Activated T-helper 1 cell treated with anti-CD3 and anti-CD28 coated beads, Interleukin-12 subunit alpha, Interleukin-12 subunit beta, Interleukin-2, Interleukin-4 antibody, amounts not matched to agents 30 ng/mL and 10 ng/mL and 1 ng/mL, durations not matched to agents 14 hours and 24 hours and 36 hours (primary cell): ENCODE results near the gene PLCD4. TPM values are rescaled to one million over a fixed set of nuclear protein-coding genes. Genes with fewer than 3 reads are reported as not detected.

Experiments
- DNase-seq: peaks from one replicate; pipeline ENCODE4 v3.0.0; 2021; ENCODE audit warnings: low spot score
- H3K27ac Mint-ChIP-seq: one replicate; pipeline ENCODE4 v1.8.0; 2021; ENCODE audit warnings: mild to moderate bottlenecking, mixed read lengths
- H3K27me3 Mint-ChIP-seq: one replicate; pipeline ENCODE4 v1.8.0; 2022; ENCODE audit warnings: mild to moderate bottlenecking, moderate library complexity, mixed read lengths; ENCODE audit not compliant: insufficient read depth
- H3K36me3 Mint-ChIP-seq: one replicate; pipeline ENCODE4 v1.8.0; 2021; ENCODE audit warnings: low read depth, mixed read lengths
- H3K4me1 Mint-ChIP-seq: one replicate; pipeline ENCODE4 v1.8.0; 2021; ENCODE audit warnings: low read depth, mixed read lengths
- H3K4me3 Mint-ChIP-seq: one replicate; pipeline ENCODE4 v1.8.0; 2021; ENCODE audit warnings: mild to moderate bottlenecking, moderate library complexity, mixed read lengths
- H3K9me3 Mint-ChIP-seq: one replicate; pipeline ENCODE4 v1.8.0; 2021; ENCODE audit warnings: mixed read lengths
- intact Hi-C: fragments of 100-400 bp; cut with micrococcal nuclease; formaldehyde crosslinking; loops from one replicate; pipeline ENCODE4 v1.15.1; 2024
- total RNA-seq: library from RNA; stranded (reverse); gene quantifications from 2 replicates; pipeline ENCODE4 v1.2.3, GENCODE V29; 2022

Gene PLCD4
- total RNA-seq, result 0.54 and 0.62 TPM in 2 replicates

DNA sequence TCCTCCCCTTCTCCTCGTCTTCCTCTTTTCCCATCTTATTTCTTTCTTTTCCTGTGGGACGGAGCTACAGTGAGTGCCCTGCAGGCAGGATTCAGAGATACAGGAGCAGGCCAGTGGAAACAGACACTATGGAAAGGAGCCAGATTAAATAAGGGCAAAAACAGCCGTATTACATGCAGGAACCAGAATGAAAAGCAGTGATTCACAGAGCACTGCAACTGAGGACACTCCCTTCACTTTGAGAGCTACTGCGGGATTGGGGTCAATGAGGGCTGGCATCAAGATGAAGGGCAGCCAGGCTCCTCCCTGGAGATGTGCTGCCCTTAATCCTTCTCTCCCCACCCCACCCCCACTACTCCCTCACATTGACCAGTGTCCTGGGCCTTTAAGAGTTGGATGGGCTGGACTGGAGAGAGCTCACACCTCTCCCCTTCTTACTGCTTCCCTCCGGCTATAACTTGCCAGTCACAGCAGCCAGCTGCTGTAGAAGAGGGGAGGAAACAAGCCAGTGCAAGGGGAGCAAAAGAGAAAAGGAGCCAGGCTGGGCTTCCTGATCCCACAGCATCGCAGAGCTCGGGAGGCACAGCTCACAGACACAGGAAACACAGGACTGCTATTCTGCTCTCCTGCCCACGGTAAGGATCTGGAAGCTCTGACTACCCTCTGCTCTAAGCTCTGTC, at the start of gene PLCD4:
Gene PLCD4, plus strand, starts transcription at position 464 of the 680 bp plus-strand sequence. CDS start 7,841 bp downstream, outside the sequence.
- no peak within 1 kb of the TSS for H3K4me3 Mint-ChIP-seq

GRCh38 chr2:218557941-218558340, 49.8 kb upstream of the PLCD4 start:
- Mint-ChIP-seq H3K27ac (no peak overlapping the region), H3K9me3 (no peaks in the 10 kb centered on the region), H3K4me3 (no peak overlapping the region), H3K4me1 (peaks cover 33% of the 10 kb centered on the region), H3K36me3 (peaks cover 52% of the 10 kb centered on the region), H3K27me3 (no peaks in the 10 kb centered on the region)
- intact Hi-C loops, result no loop called here
- DNase-seq, result no peak

More for the DNA sequence above, at the start of gene PLCD4:
- no peak for DNase-seq
- no peak within 1 kb of the TSS for H3K27ac Mint-ChIP-seq
- no peaks in the 10 kb centered on the region for H3K4me1 Mint-ChIP-seq
- H3K9me3 Mint-ChIP-seq, result no peaks in the 10 kb centered on the region
- intact Hi-C loops, result no loop called here
- no peaks in the 10 kb centered on the region for H3K36me3 Mint-ChIP-seq
- peaks cover 10% of the 10 kb centered on the region for H3K27me3 Mint-ChIP-seq

- H3K27ac Mint-ChIP-seq, result no peak overlapping the region
- no peak overlapping the region for H3K4me3 Mint-ChIP-seq
- intact Hi-C loops, result no loop called here
- H3K36me3 Mint-ChIP-seq, result peaks cover 51% of the 10 kb centered on the region
- no peak for DNase-seq
- H3K9me3 Mint-ChIP-seq, result no peaks in the 10 kb centered on the region
- H3K27me3 Mint-ChIP-seq, result no peaks in the 10 kb centered on the region
- peaks cover 35% of the 10 kb centered on the region for H3K4me1 Mint-ChIP-seq
These were observed 48.7 kb upstream of the PLCD4 start for GRCh38 chr2:218558986-218559385.

GRCh38 chr2:218564056-218564455, 43.6 kb upstream of the PLCD4 start:
- peaks cover 46% of the 10 kb centered on the region for H3K36me3 Mint-ChIP-seq
- intact Hi-C loops, result no loop called here
- no peak overlapping the region for H3K27ac Mint-ChIP-seq

DNA sequence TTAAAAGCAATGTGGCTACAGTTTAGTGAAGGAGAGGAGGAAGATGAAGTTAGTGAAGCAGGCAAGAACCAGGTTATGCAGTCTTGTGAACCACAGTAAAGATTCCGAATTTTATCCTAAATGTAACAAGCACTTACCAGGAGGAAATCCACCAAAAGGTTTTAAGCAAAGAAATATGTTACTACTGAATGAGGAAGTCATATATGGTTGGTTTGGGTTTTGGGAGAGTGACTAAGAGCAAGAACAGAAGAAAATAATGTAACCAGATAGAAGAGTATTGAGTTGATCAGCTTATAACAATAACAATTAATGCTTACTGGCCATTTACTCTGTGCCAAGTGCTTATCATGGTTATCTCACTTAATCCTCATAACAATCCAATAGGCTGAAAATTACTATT, 41.4 kb upstream of the PLCD4 start:
- intact Hi-C loops, result loop anchor here (5.0 kb wide), 2 partner anchors 331 to 1031 kb away; partner anchors contain the start of gene STK11IP
- Mint-ChIP-seq H3K4me1 (peaks cover 61% of the 10 kb centered on the region), H3K27me3 (peaks cover 3% of the 10 kb centered on the region), H3K4me3 (peak overlapping the region; percentile 94), H3K9me3 (no peaks in the 10 kb centered on the region), H3K27ac (peak overlapping the region; percentile 99), H3K36me3 (peaks cover 49% of the 10 kb centered on the region)
- DNase-seq, result no peak

More at GRCh38 chr2:218564056-218564455, 43.6 kb upstream of the PLCD4 start:
- Mint-ChIP-seq H3K9me3 (no peaks in the 10 kb centered on the region), H3K4me3 (no peak overlapping the region), H3K4me1 (peaks cover 50% of the 10 kb centered on the region), H3K27me3 (peaks cover 3% of the 10 kb centered on the region)
- DNase-seq, result no peak

GRCh38 chr2:218567797-218568189, 39.9 kb upstream of the PLCD4 start:
- no peak for DNase-seq
- peaks cover 3% of the 10 kb centered on the region for H3K27me3 Mint-ChIP-seq
- no peaks in the 10 kb centered on the region for H3K9me3 Mint-ChIP-seq
- H3K4me3 Mint-ChIP-seq, result peak overlapping the region; percentile 94
- peaks cover 62% of the 10 kb centered on the region for H3K4me1 Mint-ChIP-seq
- H3K36me3 Mint-ChIP-seq, result peaks cover 42% of the 10 kb centered on the region
- peak overlapping the region; percentile 99 for H3K27ac Mint-ChIP-seq
- intact Hi-C loops, result loop anchor here (1.0 to 5.0 kb wide), 16 partner anchors 15 to 1030 kb away; partner anchors contain the start of genes AAMP, ARPC2, BCS1L and PNKD

DNA sequence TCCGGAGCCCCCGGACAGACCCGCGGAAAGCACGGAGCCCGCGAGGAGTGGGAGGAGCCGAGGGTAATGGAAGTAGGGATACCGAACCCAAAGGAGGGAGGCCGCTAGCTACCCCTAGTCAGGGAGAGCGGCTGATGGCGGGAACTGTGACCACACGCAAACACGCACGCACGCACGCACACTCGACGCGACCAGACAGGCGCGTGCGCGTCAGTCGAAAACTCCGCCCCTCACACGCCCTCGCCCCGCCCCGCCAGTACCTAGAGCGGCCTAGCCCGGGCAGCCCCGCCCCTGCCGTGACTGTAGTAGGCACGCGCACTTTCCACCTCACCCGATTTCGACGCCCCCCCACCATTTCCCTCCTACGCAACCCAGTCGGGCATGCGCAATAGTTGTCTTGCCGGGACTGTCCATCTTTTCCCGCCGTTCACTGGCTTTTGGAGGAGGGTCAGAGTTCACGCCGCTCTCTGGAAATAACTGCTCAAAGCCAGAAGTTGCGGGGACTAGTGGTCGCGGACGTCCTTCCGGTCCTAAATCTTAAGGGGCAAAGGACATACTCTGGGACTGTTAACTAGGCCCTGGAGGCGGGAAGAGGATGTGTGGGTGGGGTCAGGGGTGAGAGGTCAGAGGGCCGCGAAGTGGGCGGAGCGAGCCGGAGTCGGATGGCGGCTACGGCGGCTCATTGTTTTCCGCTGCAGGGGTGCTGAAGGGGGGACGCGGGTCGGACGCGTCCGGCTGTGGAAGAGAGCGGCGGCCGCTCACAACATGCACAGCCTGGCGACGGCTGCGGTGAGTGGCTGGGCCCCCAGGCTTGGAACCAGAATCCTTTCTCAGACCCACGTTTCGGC, 39.3 kb upstream of the PLCD4 start, which contains the start of the genes CNOT9 and USP37:
Gene CNOT9, plus strand, starts transcription at position 650 of the 848 bp plus-strand sequence. Its CDS starts 116 bp downstream, at position 766.
Gene USP37, minus strand, starts transcription at position 162 of the 848 bp plus-strand sequence. CDS start 9,698 bp downstream, outside the sequence.
- H3K4me1 Mint-ChIP-seq, result peaks cover 59% of the 10 kb centered on the region
- H3K9me3 Mint-ChIP-seq, result no peaks in the 10 kb centered on the region
- DNase-seq, result peak; percentile 100
- peak within 1 kb of the TSS; percentile 99 for H3K27ac Mint-ChIP-seq
- intact Hi-C loops, result loop anchor here (1.0 to 5.0 kb wide), 16 partner anchors 14 to 1029 kb away; partner anchors contain the start of genes AAMP, ARPC2, BCS1L and PNKD
- H3K4me3 Mint-ChIP-seq, result peak within 1 kb of the TSS; percentile 94
- H3K27me3 Mint-ChIP-seq, result peaks cover 3% of the 10 kb centered on the region
- peaks cover 45% of the 10 kb centered on the region for H3K36me3 Mint-ChIP-seq

DNA sequence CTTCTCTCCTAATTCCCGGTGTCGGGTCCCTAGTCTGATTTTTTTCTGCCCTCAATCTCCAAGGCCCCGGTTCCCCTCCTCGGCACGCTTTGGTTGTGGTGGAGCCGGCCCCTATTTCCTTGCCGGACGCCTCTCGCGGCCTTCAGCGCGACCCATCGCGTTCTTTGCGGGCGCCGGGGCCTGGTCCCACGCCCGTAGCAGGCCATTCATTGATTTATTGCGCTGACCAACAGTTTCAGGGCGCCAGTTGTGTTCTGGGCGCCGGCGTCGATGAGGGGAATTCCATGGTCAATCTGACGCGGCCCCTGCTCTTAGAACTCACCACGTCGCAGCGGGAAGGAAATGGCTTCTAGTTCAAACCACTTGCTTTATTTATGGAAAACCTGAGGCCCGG, 38.7 kb upstream of the PLCD4 start:
- peak overlapping the region; percentile 99 for H3K27ac Mint-ChIP-seq
- peaks cover 53% of the 10 kb centered on the region for H3K4me1 Mint-ChIP-seq
- H3K4me3 Mint-ChIP-seq, result peak overlapping the region; percentile 94
- H3K36me3 Mint-ChIP-seq, result peaks cover 40% of the 10 kb centered on the region
- H3K27me3 Mint-ChIP-seq, result peaks cover 3% of the 10 kb centered on the region
- H3K9me3 Mint-ChIP-seq, result no peaks in the 10 kb centered on the region
- peak; percentile 59 for DNase-seq
- intact Hi-C loops, result loop anchor here (2.0 to 5.0 kb wide), 3 partner anchors 328 to 1028 kb away; partner anchors contain the start of genes STK11IP and ZFAND2B

- no peak for DNase-seq
- Mint-ChIP-seq H3K36me3 (peaks cover 38% of the 10 kb centered on the region), H3K4me1 (peaks cover 47% of the 10 kb centered on the region), H3K27ac (peak overlapping the region; percentile 99), H3K27me3 (peaks cover 3% of the 10 kb centered on the region), H3K4me3 (peak overlapping the region; percentile 94), H3K9me3 (no peaks in the 10 kb centered on the region)
- intact Hi-C loops, result loop anchor here (2.0 to 5.0 kb wide), 3 partner anchors 327 to 1027 kb away; partner anchors contain the start of genes STK11IP and ZFAND2B
These were observed 37.8 kb upstream of the PLCD4 start for GRCh38 chr2:218569661-218570500.

- intact Hi-C loops, result no loop called here
- H3K36me3 Mint-ChIP-seq, result peaks cover 40% of the 10 kb centered on the region
- H3K4me3 Mint-ChIP-seq, result peak overlapping the region; percentile 94
- peaks cover 3% of the 10 kb centered on the region for H3K27me3 Mint-ChIP-seq
- peak overlapping the region; percentile 99 for H3K27ac Mint-ChIP-seq
- peaks cover 46% of the 10 kb centered on the region for H3K4me1 Mint-ChIP-seq
- DNase-seq, result no peak
- H3K9me3 Mint-ChIP-seq, result no peaks in the 10 kb centered on the region
These were observed 36.8 kb upstream of the PLCD4 start for GRCh38 chr2:218570850-218571249.

DNA sequence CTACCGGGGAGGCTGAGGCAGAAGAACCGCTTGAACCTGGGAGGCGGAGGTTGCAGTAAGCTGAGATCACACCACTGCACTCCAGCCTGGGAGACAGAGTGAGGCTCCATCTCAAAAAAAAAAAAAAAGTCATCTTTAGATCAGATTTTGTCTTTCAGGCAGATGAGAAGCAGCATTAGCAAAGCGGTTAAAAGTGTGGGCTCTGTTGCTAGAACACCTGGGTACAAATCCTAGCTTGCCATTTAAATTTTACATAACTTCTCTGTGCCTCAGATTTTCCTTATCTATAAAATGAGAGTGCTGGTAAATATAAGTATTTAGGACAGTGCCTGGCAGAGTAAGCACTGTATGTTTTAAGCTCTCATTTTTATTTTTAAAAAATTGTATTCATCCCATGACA, 30.8 kb upstream of the PLCD4 start:
- no peaks in the 10 kb centered on the region for H3K27me3 Mint-ChIP-seq
- no peak overlapping the region for H3K27ac Mint-ChIP-seq
- peaks cover 43% of the 10 kb centered on the region for H3K4me1 Mint-ChIP-seq
- no peak for DNase-seq
- H3K4me3 Mint-ChIP-seq, result no peak overlapping the region
- peaks cover 23% of the 10 kb centered on the region for H3K36me3 Mint-ChIP-seq
- intact Hi-C loops, result no loop called here
- H3K9me3 Mint-ChIP-seq, result no peaks in the 10 kb centered on the region
